GM23248 (cell line): ENCODE results near the gene ELFN1. TPM values are rescaled to one million over a fixed set of nuclear protein-coding genes. Genes with fewer than 3 reads are reported as not detected.

Experiments
- DNase-seq: peaks from one replicate; pipeline ENCODE4 v3.0.0-alpha.2; 2015
- H2AFZ ChIP-seq: fragments of 200-600 bp; sonication (generic); 2 replicates; pipeline ENCODE4 v1.6.1; 2016; ENCODE audit warnings: antibody characterized with exemption
- H3F3A ChIP-seq: fragments of 200-600 bp; sonication (generic); 2 replicates; pipeline ENCODE4 v1.6.1; 2016; ENCODE audit warnings: mild to moderate bottlenecking, antibody characterized with exemption, mixed run types; ENCODE audit not compliant: insufficient read depth
- H3K27ac ChIP-seq: fragments of 200-600 bp; sonication (generic); 2 replicates; pipeline ENCODE4 v1.5.1; 2016; ENCODE audit warnings: mild to moderate bottlenecking
- H3K27me3 ChIP-seq: fragments of 200-600 bp; sonication (generic); replicated peaks from 2 replicates; pipeline ENCODE4 v1.6.1; 2016; ENCODE audit warnings: mild to moderate bottlenecking; ENCODE audit not compliant: insufficient read depth
- H3K36me3 ChIP-seq: fragments of 200-600 bp; sonication (generic); 2 replicates; pipeline ENCODE4 v1.6.1; 2016; ENCODE audit warnings: low read depth, mild to moderate bottlenecking
- H3K4me1 ChIP-seq: fragments of 200-600 bp; sonication (generic); 2 replicates; pipeline ENCODE4 v1.6.1; 2016; ENCODE audit warnings: mild to moderate bottlenecking; ENCODE audit not compliant: insufficient read depth
- H3K4me2 ChIP-seq: fragments of 200-600 bp; sonication (generic); one replicate; pipeline ENCODE4 v1.6.1; 2016; ENCODE audit warnings: mild to moderate bottlenecking; ENCODE audit not compliant: unreplicated experiment
- H3K4me3 ChIP-seq: fragments of 200-600 bp; sonication (generic); 2 replicates; pipeline ENCODE4 v1.5.1; 2016; ENCODE audit warnings: mild to moderate bottlenecking
- H3K79me2 ChIP-seq: fragments of 200-600 bp; sonication (generic); 2 replicates; pipeline ENCODE4 v1.6.1; 2016; ENCODE audit warnings: mild to moderate bottlenecking; ENCODE audit not compliant: insufficient read depth
- H3K9ac ChIP-seq: fragments of 200-600 bp; sonication (generic); 2 replicates; pipeline ENCODE4 v1.6.1; 2016; ENCODE audit warnings: mild to moderate bottlenecking
- H3K9me2 ChIP-seq: fragments of 200-600 bp; sonication (generic); 2 replicates; pipeline ENCODE4 v1.6.1; 2016; ENCODE audit warnings: mixed run types, mild to moderate bottlenecking, moderate library complexity; ENCODE audit not compliant: insufficient read depth
- H3K9me3 ChIP-seq: fragments of 200-600 bp; sonication (generic); one replicate; pipeline ENCODE4 v1.6.1; 2017; ENCODE audit warnings: low read depth
- H4K20me1 ChIP-seq: fragments of 200-600 bp; sonication (generic); 2 replicates; pipeline ENCODE4 v1.6.0; 2016; ENCODE audit not compliant: insufficient read depth
- EZH2 ChIP-seq: fragments of 200-600 bp; sonication (generic); IDR thresholded peaks from 2 replicates; pipeline ENCODE4 v1.6.1; 2018; ENCODE audit warnings: antibody characterized with exemption, mild to moderate bottlenecking; ENCODE audit not compliant: insufficient read depth, poor library complexity, severe bottlenecking
- EZH2phosphoT487 ChIP-seq: fragments of 200-600 bp; sonication (generic); IDR thresholded peaks from 2 replicates; pipeline ENCODE4 v1.6.1; 2018; ENCODE audit warnings: antibody characterized with exemption, moderate library complexity, mild to moderate bottlenecking, low read depth; ENCODE audit not compliant: insufficient read depth
- WGBS, 2 experiments: methylation state at CpG; one replicate each; pipeline ENCODE4 v1.1.6; 2015 to 2017; ENCODE audit warnings: low lambda C conversion rate in 2 of 2, low coverage in 1 of 2; ENCODE audit errors: missing lambda C conversion rate in 2 of 2; 5-methylcytosine and 5-hydroxymethylcytosine counted together
- in situ Hi-C: fragments of 300-500 bp; cut with MboI; formaldehyde crosslinking; loops from 2 replicates; pipeline ENCODE4 v1.15.0; 2020
- polyA plus RNA-seq: library from polyadenylated mRNA; unstranded; fragments of >200 nt; fragmentation: Nextera tagmentation; extraction: Ambion mirVana; gene quantifications from 2 replicates; pipeline ENCODE4 v1.2.1, GENCODE V29; 2016
- total RNA-seq: library from RNA; depleted of rRNA; stranded (reverse); fragments of >200 nt; shearing (Covaris generic); gene quantifications from 2 replicates; pipeline ENCODE4 v1.2.3, GENCODE V29; 2014

The ELFN1 gene
- total and polyA plus RNA-seq, 2 experiments from 2014 or later = 0.13 to 6.2 TPM

GRCh38 chr7:1646391-1646790, 23.7 kb upstream of the ELFN1 start:
- Histone ChIP-seq H3K9ac (no peak overlapping the region), H2AFZ (no peak overlapping the region), H3K9me2 (no peaks in the 10 kb centered on the region), H3F3A (no peaks in the 10 kb centered on the region), H3K4me2 (no peak overlapping the region), H3K27ac (no peak overlapping the region), H3K4me3 (no peak overlapping the region), H3K36me3 (no peaks in the 10 kb centered on the region), H3K79me2 (no peaks in the 10 kb centered on the region), H4K20me1 (no peaks in the 10 kb centered on the region), H3K27me3 (peaks cover 25% of the 10 kb centered on the region), H3K9me3 (no peaks in the 10 kb centered on the region), H3K4me1 (no peaks in the 10 kb centered on the region)
- in situ Hi-C loops = no loop called here
- no peak for DNase-seq
- TF ChIP-seq EZH2phosphoT487 (no peak), EZH2 (no peak)
- WGBS, 2 experiments = 74 to 80% methylated on average over 8 of the region's 8 CpGs

- WGBS, 2 experiments = 37 to 38% methylated on average over 43 to 44 of the region's 48 CpGs
- DNase-seq = peak; percentile 73
- peaks cover 22% of the 10 kb centered on the region for H3K27me3 ChIP-seq
- no peaks in the 10 kb centered on the region for H3K79me2 ChIP-seq
- H3K9me3 ChIP-seq = no peaks in the 10 kb centered on the region
- no peaks in the 10 kb centered on the region for H3K9me2 ChIP-seq
- no peak overlapping the region for H2AFZ ChIP-seq
- in situ Hi-C loops = no loop called here
- H4K20me1 ChIP-seq = no peaks in the 10 kb centered on the region
- TF ChIP-seq EZH2 = no peak
- TF ChIP-seq EZH2phosphoT487 = no peak
- H3K9ac ChIP-seq = no peak overlapping the region
- H3K4me1 ChIP-seq = no peaks in the 10 kb centered on the region
- no peak overlapping the region for H3K27ac ChIP-seq
- no peak overlapping the region for H3K4me3 ChIP-seq
- no peaks in the 10 kb centered on the region for H3K36me3 ChIP-seq
- H3F3A ChIP-seq = no peaks in the 10 kb centered on the region
- no peak overlapping the region for H3K4me2 ChIP-seq
Observed at GRCh38 chr7:1646957-1647891, 22.9 kb upstream of the ELFN1 start.

GRCh38 chr7:1647961-1648672, 22.0 kb upstream of the ELFN1 start:
- 16 to 20% methylated on average over 25 to 31 of the region's 31 CpGs for WGBS, 2 experiments
- DNase-seq = peak; percentile 38
- Histone ChIP-seq H3F3A (no peaks in the 10 kb centered on the region), H3K9me3 (no peaks in the 10 kb centered on the region), H3K27me3 (peaks cover 22% of the 10 kb centered on the region), H3K36me3 (no peaks in the 10 kb centered on the region), H3K9me2 (no peaks in the 10 kb centered on the region), H3K79me2 (no peaks in the 10 kb centered on the region), H3K4me1 (no peaks in the 10 kb centered on the region), H2AFZ (0 out of 2 replicates have a peak overlapping the region, but pooled peaks have one; percentile 23), H3K4me3 (no peak overlapping the region), H3K27ac (no peak overlapping the region), H3K9ac (no peak overlapping the region), H4K20me1 (no peaks in the 10 kb centered on the region), H3K4me2 (no peak overlapping the region)
- TF ChIP-seq EZH2 = peak; percentile 55
- TF ChIP-seq EZH2phosphoT487 = no peak
- in situ Hi-C loops = no loop called here

- Histone ChIP-seq H3K9me3 (no peaks in the 10 kb centered on the region), H3K4me2 (no peak overlapping the region), H3K4me3 (no peak overlapping the region), H3K9ac (no peak overlapping the region), H3K36me3 (no peaks in the 10 kb centered on the region), H3K27ac (no peak overlapping the region), H3K27me3 (peaks cover 22% of the 10 kb centered on the region), H3K4me1 (no peaks in the 10 kb centered on the region), H3K9me2 (no peaks in the 10 kb centered on the region), H3F3A (no peaks in the 10 kb centered on the region), H2AFZ (no peak overlapping the region), H3K79me2 (no peaks in the 10 kb centered on the region), H4K20me1 (no peaks in the 10 kb centered on the region)
- in situ Hi-C loops = loop anchor here (10.0 kb wide), 1 partner anchor 555 kb away; no protein-coding TSS in a partner anchor
- DNase-seq = no peak
- no peak for TF ChIP-seq EZH2phosphoT487
- no peak for TF ChIP-seq EZH2
- WGBS, 2 experiments = 89 to 96% methylated on average over 9 of the region's 9 CpGs
Observed at GRCh38 chr7:1649751-1650326, 20.2 kb upstream of the ELFN1 start.
